ENCODE results near the gene ZNF581.

DNA sequence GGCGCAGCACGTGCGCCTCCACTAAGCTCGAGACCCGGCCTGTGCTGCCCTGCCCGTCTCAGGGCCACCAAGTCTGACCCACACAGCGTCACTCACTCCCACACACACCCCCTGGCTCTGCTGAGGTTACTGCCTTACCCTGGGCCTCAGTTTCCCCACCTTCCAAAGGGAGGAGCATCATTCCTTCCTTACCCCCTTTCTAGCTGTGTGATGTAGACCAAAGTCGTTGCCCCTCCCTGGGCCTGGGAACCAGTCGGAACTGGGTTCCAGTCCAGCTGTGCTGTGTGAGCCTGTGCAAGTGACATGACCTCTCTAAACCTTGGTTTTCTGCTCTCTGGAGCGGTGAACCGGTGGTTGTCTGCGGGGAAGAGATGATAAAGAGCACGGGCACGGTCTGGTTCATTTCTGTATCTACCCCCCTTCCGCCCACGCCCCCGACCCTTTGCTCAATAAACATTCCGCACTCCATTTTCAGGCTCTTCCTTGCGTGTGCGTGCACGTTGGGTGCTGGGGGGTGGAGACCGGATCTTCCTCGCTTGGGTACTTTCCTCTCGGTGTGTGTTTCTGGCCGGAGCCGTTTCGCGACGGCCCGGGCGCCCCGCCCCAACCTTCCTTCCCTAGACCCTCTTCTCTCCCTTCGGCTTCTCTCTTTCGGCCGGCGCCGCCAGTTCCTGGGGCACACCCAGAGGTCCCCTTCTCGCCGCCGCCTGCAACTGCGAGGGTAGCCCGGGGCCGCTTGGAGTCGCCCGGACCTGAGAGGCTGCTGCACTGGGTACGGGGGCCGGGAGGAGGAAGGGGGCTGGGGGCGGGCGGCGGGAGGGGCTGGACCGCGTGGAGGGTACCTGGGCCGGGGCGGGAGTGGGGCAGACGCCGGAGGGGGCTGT, at the start of gene ZNF581:
- TF ChIP-seq CTCF (IDR thresholded peaks at IDR 0.05 in 4 of 5, conservative IDR thresholded peaks at IDR 0.05 in 1 of 5) (peak in 1 of 5 experiments; percentile 13), POLR2A (IDR thresholded peaks at IDR 0.05) (peak in 1 of 2 donors; percentile 11)

Data from gastrocnemius medialis (tissue), 4 donors.